Measurements from ENCODE around the gene GARNL3. TPM values are rescaled to one million over a fixed set of nuclear protein-coding genes. Genes with fewer than 3 reads are reported as not detected.

The GARNL3 gene
- total RNA-seq, 1 experiment from 2014 or later: 1.1 TPM

- DNase-seq (ENCODE audit: low spot score): no peak
These were observed 26.8 kb upstream of the GARNL3 start for GRCh38 chr9:127237801-127238200.

GRCh38 chr9:127241354-127241753 is 23.2 kb upstream of the GARNL3 start:
- DNase-seq (ENCODE audit: low spot score): no peak

- DNase-seq (ENCODE audit: low spot score): no peak
These were observed 19.7 kb upstream of the GARNL3 start for GRCh38 chr9:127244609-127245601.

GRCh38 chr9:127245637-127246164 is 18.9 kb upstream of the GARNL3 start:
- no peak for DNase-seq (ENCODE audit: low spot score)

GRCh38 chr9:127248241-127248640 is 16.3 kb upstream of the GARNL3 start:
- DNase-seq (ENCODE audit: low spot score): no peak

- DNase-seq (ENCODE audit: low spot score): no peak
These were observed 14.7 kb upstream of the GARNL3 start for GRCh38 chr9:127249877-127250276.

GRCh38 chr9:127250896-127251391 is 13.6 kb upstream of the GARNL3 start:
- no peak for DNase-seq (ENCODE audit: low spot score)

GRCh38 chr9:127252410-127253318 is 11.9 kb upstream of the GARNL3 start:
- no peak for DNase-seq (ENCODE audit: low spot score)

- DNase-seq (ENCODE audit: low spot score): no peak
These were observed 11.1 kb upstream of the GARNL3 start for GRCh38 chr9:127253446-127253845.

GRCh38 chr9:127255692-127256091 is 8.9 kb upstream of the GARNL3 start:
- DNase-seq (ENCODE audit: low spot score): no peak

- no peak for DNase-seq (ENCODE audit: low spot score)
These were observed 8.2 kb upstream of the GARNL3 start for GRCh38 chr9:127256324-127256723.

GRCh38 chr9:127258606-127259471 is 5.7 kb upstream of the GARNL3 start:
- no peak for DNase-seq (ENCODE audit: low spot score)

GRCh38 chr9:127262602-127263001 is 2.0 kb upstream of the GARNL3 start:
- DNase-seq (ENCODE audit: low spot score): no peak

- DNase-seq (ENCODE audit: low spot score): no peak
These were observed 1.3 kb upstream of the GARNL3 start for GRCh38 chr9:127263237-127263636.

- DNase-seq (ENCODE audit: low spot score): no peak
These were observed 910 bp upstream of the GARNL3 start for GRCh38 chr9:127263664-127264063.

GRCh38 chr9:127267793-127268525 is 3.4 kb downstream of the GARNL3 start:
- no peak for DNase-seq (ENCODE audit: low spot score)

- DNase-seq (ENCODE audit: low spot score): no peak
These were observed 4.9 kb downstream of the GARNL3 start for GRCh38 chr9:127269449-127269848.

- DNase-seq (ENCODE audit: low spot score): no peak
These were observed 8.8 kb downstream of the GARNL3 start for GRCh38 chr9:127273326-127273725.

GRCh38 chr9:127277099-127277498 is 12.5 kb downstream of the GARNL3 start:
- DNase-seq (ENCODE audit: low spot score): no peak

GRCh38 chr9:127277770-127278169 is 13.2 kb downstream of the GARNL3 start:
- DNase-seq (ENCODE audit: low spot score): no peak
